Astrocyte (in vitro differentiated cells and primary cell): ENCODE results near the gene POU5F1.

Experiments
- CTCF ChIP-seq: IDR thresholded peaks from 2 replicates; pipeline ENCODE4 v1.5.1; 2011; ENCODE audit warnings: low read depth, mild to moderate bottlenecking, inconsistent platforms, low read length, moderate library complexity; ENCODE audit not compliant: insufficient read depth
- EZH2 ChIP-seq: IDR thresholded peaks from 2 replicates; pipeline ENCODE4 v1.6.1; 2012; ENCODE audit warnings: mild to moderate bottlenecking, low read length, inconsistent platforms; ENCODE audit not compliant: insufficient read depth

- TF ChIP-seq CTCF (no peak), EZH2 (no peak)
Observed at GRCh38 chr6:31197559-31198305, 27.2 kb upstream of the POU5F1 start.
